Ovary (tissue), 3 donors: ENCODE measurements around the gene UTP18.

Source experiments
- POLR2A ChIP-seq: fragments of 450-650 bp; IDR thresholded peaks from one replicate; pipeline ENCODE4 v1.6.1; 2017; ENCODE audit warnings: antibody characterized with exemption, mild to moderate bottlenecking, moderate library complexity
- TF ChIP-seq, protein P1 (sequence below), 3 donors: fragments of 450-650 bp in 2 of 3; fragments of 200-600 bp in 1 of 3; IDR thresholded peaks; one replicate each; pipeline versions ENCODE4 v1.5.1 to v1.8.0; 2016 to 2022; ENCODE audit warnings: antibody characterized with exemption in 3 of 3, mild to moderate bottlenecking in 1 of 3
- donor health status: DM: no; HTN: no; CAD: no.

DNA sequence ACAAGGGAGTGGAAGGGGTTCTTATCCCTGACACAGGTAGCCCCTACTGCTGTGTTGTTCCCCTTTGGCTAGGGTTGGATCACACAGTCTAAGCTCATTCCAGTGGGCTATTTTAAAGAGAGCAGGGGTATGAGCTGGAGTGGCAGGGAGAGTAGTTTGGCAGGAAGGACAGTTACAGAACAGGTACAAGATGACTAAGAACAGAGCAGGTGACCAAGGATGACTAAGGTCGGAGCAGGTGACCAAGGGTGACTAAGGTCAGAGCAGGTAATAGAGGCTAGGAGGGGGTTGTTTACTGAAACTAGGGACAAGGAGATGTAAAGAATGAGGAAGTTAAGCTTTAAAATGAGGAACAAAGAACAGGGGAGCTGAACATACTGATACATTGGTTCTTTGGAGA lies 58.8 kb downstream of the UTP18 start:
- TF ChIP-seq POLR2A = no peak
- TF ChIP-seq, protein P1, sequence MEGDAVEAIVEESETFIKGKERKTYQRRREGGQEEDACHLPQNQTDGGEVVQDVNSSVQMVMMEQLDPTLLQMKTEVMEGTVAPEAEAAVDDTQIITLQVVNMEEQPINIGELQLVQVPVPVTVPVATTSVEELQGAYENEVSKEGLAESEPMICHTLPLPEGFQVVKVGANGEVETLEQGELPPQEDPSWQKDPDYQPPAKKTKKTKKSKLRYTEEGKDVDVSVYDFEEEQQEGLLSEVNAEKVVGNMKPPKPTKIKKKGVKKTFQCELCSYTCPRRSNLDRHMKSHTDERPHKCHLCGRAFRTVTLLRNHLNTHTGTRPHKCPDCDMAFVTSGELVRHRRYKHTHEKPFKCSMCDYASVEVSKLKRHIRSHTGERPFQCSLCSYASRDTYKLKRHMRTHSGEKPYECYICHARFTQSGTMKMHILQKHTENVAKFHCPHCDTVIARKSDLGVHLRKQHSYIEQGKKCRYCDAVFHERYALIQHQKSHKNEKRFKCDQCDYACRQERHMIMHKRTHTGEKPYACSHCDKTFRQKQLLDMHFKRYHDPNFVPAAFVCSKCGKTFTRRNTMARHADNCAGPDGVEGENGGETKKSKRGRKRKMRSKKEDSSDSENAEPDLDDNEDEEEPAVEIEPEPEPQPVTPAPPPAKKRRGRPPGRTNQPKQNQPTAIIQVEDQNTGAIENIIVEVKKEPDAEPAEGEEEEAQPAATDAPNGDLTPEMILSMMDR (IDR thresholded peaks at IDR 0.05) = no peak
